GM04504 (cell line): Measurements from ENCODE around the gene DLX3.

Source experiments
- DNase-seq: peaks from one replicate; pipeline ENCODE4 v3.0.0-alpha.2; 2012; ENCODE audit warnings: low read depth

The DLX3 gene

DNA sequence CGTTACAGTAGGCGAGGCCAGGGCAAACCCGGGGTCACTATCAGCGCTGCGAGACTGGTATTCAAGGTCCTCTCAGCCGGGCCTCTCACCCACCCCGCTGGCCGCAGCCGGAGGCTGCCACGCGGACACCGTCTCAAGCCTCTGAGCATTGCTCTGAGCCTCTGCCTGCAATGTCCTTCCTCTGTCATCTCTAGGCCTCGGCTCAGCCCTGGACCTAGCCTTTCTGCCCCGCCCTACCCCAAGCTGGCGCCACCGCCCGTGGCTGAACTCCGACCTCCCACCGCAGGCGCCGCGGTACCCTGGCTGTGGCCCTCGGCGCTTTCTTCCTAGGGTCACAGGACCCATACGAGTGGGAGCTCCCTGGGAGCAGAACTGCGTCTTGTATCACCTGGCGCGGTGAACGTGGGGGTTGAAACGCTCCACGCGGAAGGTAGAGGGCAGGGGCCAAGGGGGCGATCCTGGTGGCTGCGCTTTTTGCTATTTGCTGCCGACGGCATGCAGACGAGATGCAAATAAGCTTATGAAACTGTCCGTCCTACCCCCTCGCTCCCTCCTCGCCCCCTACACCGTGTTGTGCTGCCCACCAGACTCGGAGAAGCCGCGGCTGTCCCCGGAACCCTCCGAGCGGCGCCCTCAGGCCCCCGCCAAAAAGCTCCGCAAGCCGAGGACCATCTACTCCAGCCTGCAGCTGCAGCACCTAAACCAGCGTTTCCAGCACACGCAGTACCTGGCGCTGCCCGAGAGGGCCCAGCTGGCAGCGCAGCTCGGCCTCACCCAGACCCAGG is 22.3 kb downstream of the DLX3 start:
- no peak for DNase-seq

DNA sequence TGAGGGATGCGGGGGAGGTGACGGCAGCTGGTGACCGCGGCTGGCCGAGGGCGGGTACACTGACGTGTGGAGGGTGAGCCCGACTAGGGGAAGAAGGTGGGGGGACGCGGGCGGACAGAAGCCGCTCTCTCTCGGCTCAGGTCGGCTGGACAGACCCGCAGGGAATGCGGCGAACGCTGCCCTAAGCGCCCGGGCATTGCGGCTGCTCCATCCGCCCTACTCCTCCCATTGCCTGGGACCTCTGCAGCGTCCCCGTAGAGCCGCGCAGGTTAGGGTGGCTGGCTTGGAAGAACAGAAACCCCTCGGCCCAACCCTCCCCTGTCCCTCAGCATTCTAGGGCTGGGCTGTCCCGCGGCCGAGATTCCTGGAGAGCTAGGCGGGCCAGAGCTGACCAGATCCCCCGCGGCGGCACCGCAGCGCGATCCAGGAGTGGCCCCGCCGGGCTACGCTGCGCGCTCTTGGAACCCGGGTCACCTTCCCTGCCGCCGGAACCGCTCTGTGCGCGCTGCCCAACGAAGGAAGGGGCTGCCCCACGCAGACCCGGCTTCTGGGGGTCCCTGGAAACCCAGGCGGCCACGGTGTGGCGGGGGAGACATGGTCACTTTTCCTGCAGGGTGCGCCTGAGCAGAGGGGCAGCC is 23.1 kb downstream of the DLX3 start:
- DNase-seq = no peak

DNA sequence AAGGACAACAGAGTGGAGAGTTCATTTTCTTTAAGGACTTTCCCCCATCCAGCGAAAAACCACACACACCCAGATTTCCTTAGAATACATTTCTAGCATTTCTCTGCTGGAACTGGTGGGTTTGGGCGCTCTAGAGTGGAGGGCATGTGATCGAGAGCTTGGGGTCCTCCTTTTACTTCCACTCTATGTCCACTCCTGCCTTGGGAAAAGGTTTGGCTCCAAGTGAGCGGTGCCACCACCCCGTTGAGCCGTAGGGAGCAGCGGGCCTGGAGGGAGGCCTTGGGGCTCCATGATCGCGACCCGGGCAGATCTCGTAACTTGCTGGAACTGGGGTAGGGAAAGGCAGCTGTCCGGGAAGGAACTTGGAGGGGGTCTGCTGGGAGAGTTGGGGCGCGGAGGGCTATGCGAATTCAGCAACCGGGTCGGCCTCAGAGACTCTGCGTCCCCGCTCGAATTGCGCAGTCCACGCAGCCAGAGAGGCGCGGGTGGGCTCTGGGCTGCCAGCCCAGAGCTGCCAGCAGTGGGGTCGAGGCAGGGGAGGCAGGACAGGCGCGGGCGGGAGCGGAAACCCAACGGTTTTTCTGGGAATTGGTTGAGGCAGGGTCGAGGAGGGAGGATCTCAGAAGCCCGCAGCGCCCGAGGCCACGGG is 23.7 kb downstream of the DLX3 start:
- DNase-seq = no peak

DNA sequence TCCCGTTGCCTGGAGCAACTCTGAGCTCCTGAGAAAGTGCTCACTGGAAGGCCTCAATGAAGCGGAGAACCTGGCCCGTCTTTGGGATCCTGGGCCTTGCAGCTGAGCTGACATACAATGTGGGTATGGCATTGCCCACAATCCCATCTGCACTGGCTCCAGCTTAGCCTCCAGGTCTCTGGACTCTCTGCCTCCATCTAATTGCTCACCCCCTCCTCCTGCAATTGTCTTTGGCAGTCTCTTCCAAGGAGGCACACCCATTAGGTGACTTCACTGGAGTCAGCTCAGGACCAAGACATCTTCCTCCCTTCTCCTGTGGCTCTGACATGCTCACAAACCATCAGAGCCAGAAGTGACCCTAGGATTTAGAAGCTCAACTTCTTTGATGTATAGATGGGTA is 24.5 kb downstream of the DLX3 start:
- no peak for DNase-seq

DNA sequence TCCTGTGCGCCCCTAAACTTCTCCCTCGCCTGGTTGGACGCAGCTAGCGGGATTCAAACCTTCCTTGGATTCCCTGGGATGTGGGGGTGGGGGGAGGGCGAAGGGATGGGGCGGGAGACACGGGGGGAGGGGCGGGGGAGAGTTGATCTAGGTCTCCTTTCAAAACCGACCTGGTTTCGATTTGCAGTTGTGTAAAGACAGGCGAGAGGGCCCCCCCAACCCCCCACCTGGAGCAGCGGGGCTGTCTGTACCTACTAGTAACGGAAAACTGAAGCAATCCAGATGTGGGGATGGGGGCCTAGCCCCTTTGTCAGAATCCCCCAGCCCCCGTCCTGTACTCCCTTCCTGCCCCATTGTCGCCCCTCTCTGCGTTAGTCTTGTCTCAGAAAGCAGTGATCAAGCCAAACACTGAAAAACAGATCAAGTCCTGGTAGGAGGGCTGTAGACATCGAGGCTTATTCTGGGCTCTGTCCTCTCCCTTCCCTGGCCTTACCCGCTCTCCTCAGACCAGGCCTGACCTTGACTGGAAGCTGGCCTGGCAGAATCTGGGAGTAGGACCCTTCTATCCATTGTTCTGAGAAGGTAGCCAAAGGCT is 25.1 kb downstream of the DLX3 start:
- DNase-seq = no peak

DNA sequence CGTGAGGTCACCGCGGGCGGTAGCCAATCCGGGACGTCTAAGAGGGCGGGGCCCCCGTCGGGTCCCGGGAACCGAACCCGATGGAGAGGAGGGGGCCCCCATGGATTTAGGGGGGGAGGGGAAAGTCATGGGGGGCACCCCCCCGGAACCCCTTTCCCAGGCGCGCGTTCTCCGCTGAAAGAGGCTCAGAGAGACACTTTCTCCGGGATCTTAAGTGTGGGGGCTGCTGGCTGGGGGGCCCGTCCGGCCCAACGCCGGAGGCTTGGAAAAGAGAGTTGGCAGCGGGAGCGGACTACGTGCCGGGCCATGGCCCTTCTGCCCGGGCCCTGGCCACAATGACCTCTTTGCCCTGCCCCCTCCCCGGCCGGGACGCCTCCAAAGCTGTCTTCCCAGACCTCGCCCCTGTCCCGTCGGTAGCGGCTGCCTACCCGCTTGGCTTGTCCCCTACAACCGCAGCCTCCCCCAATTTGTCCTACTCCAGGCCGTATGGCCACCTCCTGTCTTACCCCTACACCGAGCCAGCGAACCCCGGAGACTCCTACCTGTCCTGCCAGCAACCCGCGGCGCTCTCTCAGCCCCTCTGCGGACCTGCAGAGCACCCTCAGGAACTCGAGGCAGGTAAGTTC is 25.8 kb downstream of the DLX3 start, which contains the start of gene DLX4:
Gene DLX4 (plus strand): TSS at position 57 of the 626 bp plus-strand sequence. CDS start 279 bp downstream, at position 336.
- no peak for DNase-seq

DNA sequence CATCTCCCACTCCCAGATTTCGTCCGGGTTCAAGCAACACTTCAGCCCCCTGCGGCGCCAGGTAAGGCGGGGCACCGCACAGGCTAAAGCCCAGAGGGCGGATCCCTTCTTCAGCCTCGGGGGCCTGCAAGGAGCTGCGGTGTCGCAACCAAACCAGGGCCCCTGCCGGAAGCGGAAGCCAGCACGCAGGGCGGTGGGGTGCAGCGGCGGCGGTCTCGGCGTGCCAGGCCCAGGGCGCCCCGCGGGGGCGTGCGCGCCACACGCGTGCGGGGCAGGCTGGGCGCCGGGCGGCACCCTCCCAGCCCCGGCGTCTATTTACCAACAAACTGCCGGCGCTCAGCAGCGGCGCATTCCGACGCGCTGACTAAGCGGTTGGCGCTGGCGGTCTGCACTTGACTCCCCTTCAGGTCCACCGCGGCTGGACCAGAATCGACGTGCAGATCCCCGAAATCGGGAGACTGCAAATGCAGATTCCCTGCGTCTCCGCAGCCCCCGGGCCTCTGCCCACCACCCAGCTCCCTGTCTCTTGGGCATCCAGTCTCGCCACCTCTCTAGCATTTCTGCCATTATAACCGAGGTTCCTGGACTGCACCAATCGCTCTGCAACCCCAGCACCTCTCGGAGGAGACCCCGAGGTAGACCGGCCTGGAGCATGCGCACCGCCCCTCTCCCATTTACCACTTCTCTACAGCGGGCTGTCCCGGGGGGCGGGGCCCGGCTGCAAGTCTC is 26.5 kb downstream of the DLX3 start:
- peak; percentile 27 for DNase-seq

DNA sequence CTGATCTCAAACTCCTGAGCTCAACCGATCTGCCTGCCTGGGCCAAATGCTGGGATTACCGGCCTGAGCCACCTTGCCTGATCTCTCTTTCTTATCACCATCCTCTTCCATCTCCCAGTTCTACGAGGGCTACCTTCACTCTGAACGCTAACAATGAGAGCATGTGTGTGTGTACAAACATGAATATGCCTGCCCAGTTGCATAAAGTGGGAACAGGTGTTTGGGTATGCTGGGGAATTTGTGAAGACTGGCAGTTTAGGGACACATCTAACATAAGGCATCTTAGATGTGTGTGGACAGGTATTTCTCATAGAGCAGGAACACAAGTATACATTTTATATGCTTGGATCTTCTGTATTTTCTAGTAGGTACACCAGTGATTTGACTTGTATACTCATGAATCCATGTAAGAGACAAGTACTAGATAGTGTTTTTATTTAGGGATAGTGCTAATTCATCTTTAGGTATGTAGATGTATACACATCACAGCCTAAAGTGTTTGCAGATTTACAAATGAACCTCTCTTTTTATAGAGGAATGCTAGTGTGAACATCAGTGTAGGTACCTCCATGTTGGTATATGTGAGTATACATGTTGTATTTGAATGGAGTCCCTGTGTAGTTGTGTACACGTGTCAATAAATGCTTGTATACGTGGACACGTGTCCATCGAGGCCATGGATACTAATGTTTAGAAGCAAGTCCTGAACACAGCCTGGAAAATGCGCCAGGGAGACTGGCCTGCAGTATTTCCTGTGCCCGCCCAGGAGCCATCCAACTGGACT is 27.2 kb downstream of the DLX3 start:
- DNase-seq = no peak

DNA sequence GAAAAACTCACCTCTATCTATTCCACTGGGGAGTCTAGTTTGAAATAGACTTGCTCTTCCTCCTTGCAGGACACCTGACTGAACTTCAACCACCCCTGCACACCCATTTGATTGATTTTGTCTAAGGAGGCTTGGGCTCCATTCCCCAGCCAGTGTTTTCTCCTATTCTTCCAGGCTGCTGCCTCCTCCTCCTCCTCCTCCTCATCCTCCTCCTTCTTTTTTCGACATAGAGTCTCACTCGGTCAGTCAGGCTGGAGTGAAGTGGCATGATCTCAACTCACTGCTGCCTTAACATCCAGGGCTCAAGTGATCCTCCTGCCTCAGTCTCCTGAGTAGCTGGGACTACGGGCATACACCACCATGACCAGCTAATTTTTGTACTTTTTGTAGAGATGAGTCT is 27.8 kb downstream of the DLX3 start:
- no peak for DNase-seq

DNA sequence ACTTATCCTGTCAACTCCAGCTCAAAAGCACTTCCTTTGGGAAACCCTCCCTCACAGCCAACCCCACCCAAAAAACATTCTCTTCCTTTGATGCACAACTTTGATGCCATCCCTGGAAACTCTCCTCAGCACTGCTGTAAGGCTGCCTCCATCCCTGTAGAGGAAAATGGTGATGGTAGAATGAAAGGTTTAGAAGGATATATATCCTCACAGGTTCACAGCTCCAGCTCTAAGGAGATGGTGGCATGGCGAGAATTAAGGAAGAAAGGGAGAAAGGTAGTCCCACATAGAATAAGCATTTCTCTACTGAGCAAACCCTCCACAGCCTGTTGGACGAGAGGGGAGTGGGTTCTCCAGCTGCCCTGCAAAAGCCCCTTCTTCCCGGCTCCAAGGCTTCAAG is 28.3 kb downstream of the DLX3 start:
- no peak for DNase-seq

DNA sequence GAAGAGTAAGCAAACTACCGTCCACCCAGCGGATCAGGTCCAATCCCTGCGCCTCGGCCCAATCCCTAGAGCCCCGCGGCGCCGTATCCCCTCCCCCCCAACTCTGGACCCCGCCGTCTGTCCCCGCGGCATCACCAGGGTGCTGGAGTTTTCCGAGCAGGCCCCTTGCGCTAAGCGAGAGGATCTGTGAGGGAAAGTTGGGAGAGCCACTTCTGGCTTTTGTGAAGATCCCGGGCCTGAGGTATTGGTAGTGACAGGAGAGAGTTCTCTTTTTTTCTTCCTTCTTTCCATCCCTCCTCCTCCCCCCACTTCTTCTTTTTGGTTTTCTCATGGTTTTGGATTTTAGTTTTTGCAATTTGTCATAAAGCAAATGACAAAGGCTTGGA is 29.5 kb downstream of the DLX3 start:
- DNase-seq = no peak

DNA sequence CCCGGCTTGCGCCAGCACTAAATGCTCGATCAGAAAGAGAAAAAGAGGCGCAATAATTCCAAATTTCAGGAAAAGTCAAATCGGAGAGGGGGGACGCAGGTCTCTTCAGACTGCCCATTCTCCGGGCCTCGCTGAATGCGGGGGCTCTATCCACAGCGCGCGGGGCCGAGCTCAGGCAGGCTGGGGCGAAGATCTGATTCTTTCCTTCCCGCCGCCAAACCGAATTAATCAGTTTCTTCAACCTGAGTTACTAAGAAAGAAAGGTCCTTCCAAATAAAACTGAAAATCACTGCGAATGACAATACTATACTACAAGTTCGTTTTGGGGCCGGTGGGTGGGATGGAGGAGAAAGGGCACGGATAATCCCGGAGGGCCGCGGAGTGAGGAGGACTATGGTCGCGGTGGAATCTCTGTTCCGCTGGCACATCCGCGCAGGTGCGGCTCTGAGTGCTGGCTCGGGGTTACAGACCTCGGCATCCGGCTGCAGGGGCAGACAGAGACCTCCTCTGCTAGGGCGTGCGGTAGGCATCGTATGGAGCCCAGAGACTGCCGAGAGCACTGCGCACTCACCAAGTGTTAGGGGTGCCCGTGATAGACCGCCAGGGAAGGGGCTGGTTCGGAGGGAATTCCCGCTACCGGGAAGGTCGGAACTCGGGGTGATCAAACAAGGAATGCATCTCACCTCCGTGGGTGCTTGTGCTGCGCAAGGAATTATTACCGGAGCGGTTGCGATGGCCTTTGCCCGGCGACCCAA is 30.1 kb downstream of the DLX3 start:
- no peak for DNase-seq

DNA sequence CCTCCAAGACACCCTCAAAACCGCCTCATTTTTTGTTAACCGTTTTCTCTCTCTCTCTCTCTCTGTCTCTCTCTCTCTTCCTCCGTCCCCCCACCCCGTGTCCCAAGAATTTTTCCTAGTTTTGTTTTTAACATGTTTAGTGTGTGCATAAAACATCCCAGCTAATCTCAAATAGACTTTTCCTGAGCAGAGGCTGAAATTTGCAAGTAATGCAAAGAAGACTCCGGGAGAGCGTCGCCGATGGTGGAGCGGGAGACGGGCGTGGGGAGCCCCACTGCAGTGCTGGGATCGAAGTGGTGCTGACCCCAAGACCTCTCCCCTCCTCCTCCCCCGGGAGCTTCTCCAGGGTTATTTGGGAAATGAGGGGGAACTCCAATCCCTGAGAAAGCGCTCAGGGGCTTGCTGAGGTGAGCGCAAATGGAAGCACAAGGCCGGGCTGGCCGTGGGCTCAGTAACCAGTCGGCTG is 30.7 kb downstream of the DLX3 start:
- DNase-seq = no peak

DNA sequence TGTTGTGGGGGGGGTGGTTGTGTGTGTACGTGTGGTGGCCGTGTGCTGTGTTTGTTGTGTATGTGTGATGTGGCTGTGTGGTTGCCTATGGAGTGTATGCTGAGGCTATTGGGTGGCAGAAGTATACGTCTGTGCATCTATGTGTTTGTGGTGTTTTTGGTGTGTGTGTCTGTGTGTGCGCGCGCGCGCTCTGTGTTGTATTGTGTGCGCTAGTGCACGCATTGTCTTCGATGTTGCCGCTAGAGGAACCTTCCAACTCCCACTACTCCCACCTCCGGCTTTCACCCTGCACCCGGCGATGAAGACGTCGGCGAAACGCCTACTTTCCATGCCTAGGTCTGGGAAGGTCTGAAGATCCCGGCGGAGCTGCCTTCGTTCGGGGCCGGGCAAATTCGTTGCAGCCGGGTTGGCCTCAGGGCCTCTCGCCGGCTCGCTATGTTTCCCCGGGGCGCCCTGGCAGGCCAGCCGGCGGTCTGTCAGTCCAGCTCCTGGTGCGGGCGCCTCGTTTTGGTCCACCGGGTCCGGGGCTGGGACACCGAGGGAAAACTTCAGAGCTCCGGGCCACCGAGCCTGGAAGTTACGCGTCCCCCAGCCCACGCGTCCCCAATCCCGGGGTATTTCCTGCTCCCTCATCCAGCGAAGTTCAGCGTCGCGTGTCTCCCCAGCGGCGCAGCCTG is 31.3 kb downstream of the DLX3 start:
- no peak for DNase-seq

DNA sequence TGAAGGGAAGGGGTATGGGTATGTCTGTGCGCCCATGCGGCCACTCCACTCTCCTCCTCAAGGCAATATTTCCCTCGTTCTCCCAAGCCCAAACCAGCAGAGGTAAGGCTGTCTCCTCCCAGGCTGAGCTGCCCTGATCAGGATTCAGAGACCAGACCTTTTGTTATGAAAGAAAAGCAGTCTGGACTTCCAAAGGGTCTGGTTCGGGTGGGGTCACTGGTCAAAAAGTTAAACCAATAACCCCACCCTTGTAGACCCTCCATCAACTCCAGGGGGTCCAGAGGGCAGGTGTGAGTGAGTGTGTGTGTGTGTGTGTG is 31.8 kb downstream of the DLX3 start:
- DNase-seq = no peak

DNA sequence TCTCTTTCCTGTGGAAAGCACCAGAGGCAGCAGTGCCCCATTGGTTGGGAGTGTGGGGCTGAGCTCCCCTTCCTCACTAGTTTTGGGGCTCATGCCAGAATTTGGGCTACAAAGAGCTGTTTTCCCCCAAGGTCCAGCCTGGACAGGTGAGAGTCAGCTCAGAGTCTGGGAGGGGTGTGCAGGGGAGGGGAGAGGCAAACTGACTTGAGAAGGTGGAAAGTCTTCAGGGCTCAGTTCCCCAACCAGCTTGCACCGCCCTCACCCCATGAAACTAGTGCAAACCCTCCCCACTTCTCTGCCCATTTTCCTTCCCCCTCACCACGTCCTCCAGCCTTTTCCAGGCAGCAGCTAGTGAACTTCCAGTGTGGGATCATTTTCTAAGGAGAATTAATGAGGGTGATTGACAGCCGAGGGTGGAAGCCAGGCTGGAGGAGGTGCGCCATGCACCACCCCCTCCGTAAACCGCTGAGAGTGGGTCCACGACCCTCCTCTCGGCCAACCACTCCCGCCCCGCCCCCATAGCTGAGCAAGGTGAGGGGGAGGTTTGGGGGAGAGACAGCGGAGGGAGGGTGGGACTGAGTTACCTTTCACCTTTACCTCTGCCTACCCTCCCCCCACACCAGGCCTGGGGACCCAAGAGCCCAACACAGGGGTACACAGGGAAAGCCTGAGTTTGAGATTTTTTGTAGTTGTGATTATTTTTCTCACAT is 32.3 kb downstream of the DLX3 start:
- DNase-seq = no peak

DNA sequence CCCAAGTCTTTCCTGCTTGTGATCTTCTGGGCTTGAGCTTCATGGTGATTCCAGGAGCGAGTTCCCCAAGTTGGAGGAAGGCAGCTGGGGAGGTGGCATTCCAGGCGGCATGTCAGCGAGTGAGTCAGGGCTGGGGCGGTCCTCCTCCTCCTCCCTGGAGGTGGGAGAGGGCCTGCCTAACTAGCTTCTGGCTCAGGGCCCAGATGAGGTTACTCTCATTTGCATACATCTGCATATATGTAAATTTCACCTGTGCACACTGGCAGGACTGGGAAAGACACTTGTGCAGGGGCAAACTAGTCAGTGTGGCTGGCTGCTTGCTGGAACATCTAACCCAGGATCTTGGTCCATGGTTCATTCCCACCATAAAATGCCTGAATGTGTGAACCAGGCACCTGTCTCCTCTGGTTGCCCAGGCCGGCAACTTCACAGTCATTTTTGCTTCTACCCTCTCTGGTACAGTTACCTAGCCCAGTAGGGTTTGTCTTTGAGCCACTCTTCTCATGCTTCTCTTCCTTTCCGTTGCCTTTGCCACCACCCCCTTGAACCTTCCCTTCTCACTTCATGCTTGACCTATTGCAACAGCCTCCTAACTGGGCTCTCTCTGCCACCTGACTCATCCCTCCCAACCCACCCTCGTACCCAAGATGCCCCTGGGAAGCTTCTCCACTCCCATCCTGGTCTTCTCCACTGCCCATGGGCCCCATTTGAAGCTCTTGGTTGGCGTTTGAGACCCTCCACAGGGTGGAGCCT is 35.7 kb downstream of the DLX3 start:
- no peak for DNase-seq

DNA sequence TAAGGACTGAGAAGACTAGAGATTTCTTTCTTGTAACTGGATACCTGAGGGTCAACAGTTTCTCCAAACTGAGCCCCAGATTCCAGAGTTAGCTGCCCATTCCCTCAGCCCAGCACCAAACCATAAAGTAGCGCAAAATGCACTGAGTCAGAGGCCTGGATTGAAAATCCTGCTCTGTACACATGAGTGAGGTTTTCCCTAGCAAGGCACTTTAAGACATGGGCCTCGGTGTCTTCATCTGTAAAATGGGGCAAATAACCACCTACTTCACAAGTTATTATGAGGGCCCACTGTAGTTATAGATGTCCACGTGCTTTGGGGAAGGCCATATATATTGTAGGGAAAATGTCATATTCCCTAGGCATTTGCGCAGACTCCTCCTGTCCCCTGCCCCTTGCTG is 36.3 kb downstream of the DLX3 start:
- DNase-seq = no peak
